Measurements from ENCODE around the gene NET1.
"Not testable (repeated sequence)": the region's sequence is repeated elsewhere in the genome, so short reads cannot be mapped to it uniquely, and the experiment has no call there.

The NET1 gene

DNA sequence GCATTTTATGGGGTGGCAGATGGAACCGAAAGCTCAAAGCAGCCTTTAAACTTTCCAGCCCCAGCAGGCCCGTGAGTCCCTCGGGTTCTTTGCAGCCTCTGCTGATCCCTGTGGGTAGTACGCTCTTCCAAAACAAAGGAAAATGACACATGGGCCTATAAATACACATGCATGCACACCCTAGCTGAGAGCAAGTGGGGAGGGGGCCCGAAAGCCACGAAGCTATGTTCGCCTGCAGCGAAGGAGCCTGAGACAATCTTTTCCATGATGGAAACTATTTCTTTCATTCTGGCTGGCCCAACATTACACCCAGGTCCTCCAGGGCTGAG is 54.8 kb downstream of the NET1 start:
- DNase-seq, result no peak

DNA sequence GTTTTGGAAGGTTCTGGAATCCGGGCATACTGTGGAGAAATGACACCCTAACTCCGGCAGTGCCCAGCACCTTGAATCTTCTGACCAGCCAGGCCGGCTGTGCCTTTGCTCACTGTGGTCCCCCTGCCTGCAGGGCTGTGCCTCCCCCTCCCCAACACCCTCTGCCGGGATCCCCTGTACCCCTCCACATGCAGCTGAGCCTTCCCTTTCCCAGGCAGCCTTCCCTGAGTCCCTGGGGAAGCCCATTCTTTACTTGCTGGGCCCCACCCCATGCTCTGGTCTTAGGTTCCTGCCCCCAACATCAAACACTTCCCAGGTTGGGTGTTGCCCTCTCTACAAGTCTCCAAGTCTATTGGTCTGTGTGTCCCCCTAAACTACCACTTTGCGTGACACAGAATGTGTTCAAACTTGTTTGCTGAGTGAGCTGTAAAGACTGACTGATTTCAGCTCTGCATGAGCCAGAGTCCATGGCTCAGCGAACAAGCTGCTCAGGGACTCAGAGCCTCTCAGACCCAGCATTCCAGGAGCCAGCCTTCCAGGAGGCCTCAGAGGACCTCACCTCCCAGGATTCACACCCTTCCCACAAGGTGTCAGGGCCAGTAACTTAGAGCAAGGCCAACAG is 55.4 kb downstream of the NET1 start:
- DNase-seq, result no peak

DNA sequence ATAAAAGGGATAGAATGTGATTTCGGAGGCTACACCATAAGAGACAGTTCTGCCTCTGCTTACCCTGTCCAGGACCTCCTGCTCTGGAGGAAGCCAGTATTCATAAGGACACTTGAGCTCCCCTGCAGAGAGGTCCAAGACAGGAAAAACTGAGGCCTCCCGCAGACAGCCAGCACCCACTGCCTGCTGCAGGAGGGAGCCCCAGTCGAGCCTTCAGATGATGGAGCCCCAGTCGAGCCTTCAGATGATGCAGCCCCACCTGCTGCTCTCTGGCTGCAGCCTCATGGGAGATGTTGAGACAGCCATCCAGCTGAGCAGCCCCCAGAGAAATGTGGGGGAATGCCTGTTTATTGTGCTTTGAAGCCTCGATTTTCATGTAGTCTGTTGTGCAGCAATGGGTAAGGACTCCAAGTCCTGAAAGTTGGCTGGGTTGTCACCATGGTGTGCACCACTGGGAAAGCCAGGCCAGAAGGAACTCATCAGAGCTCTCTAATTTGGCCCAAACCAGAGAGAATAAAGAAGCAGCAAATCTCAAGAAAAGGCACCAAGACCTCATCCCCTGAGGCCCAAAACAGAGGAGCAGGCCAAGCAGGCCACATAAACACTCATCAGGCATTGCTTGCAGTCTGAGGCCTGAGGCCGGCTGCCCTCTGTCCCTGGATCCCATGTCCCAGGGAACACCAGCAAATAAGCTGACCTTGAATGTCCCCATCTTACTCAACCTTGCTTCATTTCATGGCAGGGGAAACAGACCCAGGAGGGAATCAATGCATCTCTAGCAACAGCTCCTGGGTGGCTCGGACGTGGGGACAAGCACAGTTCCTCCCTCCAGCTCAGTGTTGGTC is 56.1 kb downstream of the NET1 start:
- no peak for DNase-seq

DNA sequence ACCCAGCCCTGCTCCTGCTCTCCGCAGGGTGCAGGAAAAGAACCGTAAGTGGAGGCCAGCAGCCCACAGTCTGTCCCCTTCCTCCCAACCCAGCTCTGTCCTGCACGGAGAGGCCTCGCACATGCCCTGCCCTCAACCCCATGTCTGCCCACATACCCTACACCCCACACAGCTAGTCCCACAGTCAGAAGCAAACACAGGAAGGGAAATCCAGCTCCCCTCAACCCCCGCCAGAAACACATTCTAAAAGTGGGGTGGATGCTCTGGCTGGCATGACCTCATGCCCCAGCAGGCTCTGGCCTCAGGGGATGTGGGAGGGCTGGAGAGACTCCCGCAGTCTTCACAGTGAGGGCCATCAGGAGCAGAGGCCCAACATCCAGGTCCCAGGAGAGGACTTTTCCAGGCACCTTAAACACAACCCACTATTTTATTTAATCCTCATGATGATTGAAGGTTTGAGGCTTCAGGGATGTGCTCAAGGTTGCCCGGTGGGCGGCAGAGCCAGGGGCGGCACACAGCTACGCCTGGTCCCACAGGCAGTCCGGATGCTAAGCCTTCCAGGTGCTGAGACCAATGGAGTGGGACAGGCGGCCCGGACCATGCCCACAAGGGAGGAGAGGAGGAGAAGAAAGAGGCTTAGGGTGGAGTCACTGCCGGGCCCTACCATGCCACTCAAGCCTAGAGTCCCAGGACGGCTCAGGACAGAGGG is 57.1 kb downstream of the NET1 start:
- no peak for DNase-seq

DNA sequence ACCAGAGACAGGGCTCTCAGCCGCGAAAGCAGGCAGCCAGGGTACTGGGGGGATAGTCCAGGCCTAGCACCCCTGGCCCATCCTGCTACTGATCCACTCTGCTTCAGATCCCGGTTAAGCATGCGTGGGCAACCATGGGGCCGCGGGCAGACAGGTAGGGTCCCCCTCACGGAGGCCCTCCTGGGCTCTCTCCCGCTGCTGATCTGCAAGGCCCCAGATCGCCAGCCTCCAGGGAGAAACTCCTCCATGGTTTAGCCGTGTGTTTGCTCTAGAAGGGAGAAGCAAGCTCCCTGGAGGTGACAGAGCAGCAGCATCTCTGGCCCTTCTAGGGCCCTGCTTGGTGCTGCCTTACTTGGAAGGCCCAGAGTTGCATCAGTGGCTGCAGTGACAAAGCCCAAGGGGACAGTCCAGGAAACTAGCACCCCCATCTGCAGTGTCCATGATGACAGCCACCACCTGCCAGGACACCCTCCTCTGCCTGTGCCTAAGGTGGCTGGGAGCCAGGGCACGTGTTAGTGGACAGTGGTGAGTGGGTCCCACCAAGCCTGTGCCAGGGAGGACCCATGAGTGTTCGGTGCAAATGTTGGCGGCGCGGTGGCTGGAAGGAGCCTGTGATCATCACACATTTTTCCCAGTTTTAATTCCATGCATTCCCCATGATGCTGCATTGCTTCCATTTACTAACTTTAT is 57.9 kb downstream of the NET1 start:
- DNase-seq, result no peak

DNA sequence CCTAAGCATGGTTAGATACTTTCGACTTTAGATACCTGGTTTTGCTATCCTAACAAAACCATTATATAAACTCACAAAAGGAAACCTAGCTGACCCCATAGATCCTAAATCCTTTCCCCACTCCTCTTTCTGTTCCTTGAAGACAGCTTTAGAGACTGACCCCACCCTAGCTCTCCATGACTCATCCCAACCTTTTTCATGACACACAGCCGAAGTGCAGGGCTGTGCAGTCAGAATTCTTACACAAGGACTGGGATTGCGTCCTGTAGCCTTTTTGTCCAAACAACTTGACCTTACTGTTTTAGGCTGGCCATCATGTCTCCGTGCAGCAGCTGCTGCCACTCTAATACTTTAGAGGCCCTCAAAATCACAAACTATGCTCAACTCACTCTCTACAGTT is 62.3 kb downstream of the NET1 start:
- DNase-seq, result not testable (repeated sequence)

DNA sequence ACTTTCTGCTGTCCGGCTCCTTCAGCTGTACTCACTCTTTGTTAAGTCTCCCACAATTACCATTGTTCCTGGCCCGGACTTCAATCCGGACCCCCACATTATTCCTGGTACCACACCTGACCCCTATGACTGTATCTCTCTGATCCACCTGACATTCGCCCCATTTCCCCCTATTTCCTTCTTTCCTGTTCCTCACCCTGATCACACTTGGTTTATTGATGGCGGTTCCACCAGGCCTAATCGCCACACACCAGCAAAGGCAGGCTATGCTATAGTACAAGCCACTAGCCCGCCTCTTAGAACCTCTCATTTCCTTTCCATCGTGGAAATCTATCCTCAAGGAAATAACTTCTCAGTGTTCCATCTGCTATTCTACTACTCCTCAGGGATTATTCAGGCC is 62.7 kb downstream of the NET1 start:
- not testable (repeated sequence) for DNase-seq

DNA sequence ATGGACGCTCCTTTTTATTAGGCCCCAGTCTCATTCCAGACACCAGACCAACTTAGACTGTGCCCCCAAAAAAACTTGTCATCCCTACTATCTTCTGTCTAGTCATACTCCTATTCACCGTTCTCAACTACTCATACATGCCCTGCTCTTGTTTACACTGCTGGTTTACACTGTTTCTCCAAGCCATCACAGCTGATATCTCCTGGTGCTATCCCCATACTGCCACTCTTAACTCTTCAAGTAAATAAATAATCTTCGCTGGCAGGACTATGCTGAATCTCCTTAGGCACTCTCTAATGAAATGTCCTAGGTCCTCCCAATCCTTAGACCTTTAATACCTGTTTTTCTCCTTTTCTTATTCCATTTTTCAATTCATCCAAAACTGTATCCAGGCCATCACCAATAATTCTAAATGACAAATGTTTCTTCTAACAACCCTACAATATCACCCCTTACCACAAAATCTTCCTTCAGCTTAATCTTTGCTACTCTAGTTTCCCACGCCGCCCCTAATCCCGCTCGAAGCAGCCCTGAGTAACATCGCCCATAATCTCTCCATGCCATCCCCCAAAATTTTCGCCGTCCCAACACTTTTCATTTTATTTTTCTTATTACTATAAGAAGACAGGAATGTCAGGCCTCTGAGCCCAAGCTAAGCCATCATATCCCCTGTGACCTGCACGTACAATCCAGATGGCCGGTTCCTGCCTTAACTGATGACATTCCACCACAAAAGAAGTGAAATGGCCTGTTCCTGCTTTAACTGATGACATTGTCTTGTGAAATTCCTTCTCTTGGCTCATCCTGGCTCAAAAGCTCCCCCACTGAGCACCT is 63.8 kb downstream of the NET1 start:
- DNase-seq, result not testable (repeated sequence)

DNA sequence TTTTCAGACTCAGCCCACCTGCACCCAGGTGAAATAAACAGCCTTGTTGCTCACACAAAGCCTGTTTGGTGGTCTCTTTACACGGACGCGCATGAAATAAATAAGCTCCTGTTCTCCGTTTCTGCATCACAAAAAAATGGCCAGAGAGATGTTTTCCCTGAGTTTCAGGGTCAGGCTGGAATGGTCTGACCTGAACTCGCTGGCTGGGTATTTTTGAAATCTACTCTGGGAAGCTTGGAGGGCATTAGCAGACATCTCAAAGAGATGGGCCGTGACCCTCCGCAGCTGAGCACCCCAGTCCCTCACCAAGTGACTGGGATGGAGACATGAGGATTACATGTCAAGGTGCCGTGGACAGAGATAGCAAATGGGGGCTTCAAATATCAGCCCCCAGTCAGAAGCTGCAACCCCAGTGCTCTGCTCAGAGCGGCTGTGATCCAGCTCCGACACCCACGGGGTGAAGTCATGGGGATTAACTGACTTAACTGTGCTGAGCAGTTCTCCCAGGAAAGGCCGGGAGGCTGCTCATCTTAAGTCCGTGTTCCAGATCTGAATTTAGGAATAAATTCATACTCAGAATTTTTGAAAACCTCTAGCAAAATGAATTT is 64.7 kb downstream of the NET1 start:
- DNase-seq, result no peak

DNA sequence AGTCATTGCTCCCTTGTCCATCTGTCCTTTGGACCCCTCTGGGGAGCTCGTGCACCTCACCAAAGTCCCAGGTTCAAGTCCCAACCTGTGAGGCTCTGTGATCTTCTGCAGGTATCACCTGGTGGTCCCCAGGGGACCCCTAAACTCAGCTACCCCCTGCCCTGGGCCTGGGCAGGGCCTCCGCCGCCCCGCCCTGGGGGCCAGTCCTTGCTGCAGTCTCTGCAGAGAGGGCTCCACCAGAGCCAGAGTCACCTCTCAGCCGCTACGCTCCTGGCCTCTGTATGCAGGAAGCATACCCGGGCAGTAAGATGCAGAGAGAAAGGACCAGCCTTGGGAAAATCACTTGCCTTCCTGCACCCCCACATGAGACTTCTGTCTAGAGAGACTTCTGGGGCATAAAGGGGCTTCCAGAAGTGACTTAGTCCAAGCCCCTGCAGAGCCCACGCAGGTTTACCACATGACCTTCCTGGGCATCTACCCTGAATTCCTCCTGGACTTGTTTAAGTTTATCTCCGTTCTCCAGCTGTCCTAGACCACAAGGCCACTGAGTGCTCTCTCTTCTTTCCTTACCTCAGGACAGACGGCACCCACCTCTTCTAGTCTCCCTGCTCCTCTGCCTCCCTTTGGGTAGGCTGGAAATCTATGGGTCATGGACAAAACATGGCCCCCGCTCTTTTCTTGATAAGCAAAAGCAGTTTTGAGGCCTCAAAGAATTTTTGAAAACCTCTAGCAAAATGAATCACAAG is 65.8 kb downstream of the NET1 start:
- DNase-seq, result no peak

DNA sequence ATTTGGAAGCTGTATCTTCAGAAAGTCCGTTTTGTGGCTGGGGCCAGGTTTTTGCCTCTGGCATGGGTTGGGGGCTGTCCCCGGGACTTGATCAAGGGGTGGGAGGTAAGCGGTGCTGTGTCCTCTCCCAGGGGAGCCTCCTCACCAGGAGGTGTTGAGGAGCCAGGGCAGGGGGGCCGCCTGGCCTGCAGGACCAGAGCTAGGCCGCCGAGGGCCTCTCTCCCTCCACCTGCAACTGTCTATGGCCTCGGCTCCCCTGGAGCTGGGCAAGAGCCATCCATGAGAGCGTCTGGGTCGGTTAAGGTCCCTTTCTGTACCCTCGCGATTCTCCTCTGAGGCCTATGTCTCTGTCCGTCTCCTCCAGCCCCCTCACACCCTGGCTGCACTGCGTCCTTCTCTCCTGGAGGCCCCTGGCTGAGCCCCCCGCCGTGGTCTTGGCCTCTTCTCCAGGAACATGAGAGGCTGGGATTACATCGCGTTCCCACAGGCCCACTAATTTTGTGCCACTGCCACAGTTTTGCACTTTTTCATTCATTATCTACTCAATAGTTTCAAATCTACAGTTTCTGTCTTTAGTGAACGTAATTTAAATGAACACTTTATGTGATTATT is 66.4 kb downstream of the NET1 start:
- DNase-seq, result no peak

DNA sequence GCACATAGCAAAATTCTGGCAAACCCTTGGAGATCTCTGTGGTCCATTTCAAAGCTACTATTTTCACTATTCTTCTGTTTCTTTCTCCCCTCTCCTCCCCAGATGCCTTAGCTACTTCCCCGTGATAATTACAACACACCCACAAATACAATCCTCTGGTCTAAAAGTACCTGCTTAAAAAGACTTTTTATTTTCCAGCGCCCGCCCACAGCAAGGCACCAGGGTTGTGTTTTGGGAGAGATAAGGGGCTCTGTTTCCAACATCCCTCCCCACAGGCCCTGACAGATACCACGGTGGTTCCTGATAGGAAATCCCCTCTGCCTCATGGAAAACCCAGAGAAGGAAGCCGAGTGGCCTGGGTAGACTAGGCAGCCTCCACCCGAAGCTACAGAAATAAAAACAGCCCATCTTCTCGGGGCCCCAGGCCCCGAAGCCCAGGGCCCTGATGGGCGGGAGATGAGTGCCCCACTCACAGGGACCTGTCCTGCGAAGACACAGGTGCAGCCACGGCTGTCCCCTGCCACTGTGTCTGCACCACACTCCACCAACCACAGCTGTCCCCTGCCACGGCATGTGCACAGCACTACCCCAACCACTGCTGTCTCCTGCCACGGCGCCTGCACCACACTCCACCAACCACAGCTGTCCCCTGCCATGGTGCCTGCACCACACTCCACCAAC is 67.3 kb downstream of the NET1 start:
- no peak for DNase-seq

DNA sequence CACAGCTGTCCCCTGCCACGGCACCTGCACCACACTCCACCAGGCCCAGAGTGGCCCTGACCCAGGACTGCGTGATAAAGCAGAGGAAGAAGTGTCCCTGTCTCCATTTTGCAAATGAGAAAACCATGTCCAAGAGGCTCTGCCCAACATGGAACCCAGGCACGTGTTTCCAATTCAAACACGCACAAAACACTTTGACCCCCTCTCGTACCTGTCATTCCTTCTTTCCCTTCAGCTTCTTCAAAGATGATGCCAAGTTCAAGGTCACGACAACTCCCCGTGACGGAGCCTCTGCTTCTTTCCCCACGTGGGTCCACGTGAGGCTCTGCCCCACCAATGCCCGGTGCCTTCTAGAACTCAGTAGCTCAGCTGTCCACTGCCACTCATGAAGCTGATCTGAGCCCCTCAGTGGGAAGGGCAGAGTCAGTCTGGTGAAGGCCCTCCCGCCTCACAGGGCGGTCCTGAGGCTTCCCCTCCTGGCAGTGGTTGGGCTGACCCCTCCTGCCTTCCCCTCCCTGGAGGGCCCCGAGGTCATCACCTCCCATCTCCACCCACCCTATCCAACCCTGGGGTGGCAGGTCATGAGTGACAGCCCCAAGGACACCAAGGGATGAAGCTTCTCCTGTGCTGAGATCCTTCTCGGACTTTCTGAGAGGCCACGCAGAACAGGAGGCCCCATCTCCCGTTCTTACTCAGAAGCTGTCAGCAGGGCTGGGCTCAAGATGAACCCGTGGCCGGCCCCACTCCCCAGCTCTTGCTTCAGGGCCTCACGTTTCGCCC is 68.0 kb downstream of the NET1 start:
- no peak for DNase-seq

DNA sequence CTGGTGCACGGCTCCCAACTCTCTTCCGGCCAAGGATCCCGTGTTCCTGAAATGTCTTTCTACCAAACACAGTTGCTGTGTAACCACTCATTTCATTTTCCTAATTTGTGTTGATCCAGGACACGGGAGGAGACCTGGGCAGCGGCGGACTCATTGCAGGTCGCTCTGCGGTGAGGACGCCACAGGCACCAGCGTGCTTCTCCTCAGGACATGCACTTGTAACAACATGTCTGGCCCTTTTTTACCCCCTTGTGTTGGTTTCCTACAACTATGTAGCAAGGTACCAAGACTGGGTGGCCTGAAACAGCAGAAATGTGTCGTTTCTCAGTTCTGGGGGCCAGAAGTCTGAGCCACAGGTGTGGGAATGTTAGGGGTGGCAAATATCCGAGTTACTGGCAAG is 68.8 kb downstream of the NET1 start:
- no peak for DNase-seq

DNA sequence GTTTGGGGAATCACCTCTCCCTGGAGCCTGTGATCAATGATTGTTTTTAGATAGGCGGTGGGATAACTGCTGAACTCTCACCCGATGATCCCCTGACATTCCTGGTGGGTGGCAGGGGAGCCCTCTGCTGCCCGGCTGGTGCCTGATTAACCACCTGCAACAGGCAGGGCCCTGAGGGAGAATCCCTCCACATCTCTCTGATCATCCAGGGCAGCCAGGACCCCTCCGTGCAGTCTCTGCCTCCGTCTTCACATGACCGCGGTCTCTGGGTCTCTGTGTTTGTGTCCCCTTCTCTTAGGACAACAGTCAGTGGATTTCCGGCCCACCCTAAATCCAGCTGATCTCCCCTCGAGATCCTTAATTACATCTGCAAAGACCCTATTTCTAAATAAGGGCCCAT is 69.7 kb downstream of the NET1 start:
- DNase-seq, result no peak

DNA sequence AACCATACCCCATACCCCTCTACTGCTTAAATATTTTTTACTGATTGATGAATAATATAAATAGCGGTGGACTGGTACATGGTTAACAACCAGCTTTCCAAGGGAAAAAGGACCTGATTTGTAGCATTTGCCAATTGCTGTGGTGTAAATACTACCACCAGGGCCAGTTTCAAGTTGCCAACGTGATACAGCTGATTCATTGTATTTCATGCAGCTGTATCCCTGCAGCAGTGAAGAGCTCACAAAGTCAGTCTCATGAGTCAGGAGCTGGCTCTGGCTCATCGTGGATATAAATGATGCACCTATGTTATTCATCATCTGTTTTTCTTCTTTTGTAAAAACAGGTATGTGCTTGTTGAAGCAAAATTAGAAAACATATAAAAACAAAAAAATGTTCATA is 71.8 kb downstream of the NET1 start:
- DNase-seq, result no peak

DNA sequence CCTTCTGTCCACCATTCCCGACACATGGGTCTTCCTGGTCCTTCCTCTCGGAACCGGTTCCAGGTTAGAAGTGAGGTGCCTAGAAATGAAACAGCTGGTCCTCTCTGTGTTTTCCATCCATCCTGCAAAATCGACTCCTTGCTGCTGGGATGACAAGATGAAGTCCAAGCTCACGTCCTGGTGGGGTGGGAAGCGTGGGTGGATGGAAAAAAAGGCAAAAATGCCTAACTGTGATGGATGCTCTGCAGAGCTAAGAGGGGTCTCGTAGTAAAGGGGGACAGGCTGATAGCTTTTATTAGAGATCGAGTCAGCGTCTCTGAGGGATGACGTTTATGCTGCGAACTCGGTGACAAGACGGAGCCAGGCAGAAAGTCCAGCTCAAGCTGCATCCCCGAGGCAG is 72.9 kb downstream of the NET1 start:
- DNase-seq, result no peak

DNA sequence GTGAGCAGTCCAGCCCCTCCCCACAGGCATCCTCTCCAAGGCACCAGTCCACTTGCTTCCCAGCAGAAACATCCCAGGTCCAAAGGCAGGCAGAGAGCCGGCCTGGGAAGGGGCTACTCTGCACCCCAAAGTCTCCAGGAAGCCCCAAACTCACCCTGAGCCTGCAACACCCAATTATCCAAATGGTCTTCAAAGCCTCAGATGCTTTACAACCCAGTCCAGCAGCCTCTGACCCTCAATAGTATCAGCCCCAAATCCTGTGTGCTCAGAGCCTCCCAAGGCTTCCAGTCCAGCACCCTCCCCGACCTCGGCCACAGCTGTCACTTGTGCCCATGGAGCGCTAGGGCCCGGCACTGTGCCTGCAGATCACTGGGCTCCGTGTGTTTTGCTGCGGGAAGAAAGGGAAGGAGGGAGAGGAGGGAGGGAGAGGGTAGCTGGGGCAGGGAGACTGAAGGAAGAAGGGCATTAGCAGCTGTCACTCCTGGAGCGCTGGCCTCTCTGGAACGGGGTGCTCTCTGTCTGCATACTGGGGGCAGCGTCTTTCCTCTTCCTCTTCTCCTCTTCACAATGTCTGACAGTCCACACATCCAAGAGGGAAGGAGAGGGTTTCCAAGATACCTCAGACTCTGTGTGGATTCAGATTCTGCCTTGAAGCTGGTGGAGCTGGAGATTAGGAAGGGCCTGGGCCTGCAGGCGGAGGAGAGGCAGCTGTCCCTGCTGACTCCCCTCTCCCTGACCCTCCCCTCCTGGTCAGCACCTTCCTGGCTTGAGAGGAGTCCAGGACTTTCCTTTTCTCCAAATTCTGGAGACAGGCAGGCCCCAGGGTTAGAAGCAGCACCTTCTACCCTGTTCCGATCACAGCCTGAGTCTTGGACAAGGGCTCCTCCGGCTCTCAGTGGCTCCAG is 73.8 kb downstream of the NET1 start:
- no peak for DNase-seq

DNA sequence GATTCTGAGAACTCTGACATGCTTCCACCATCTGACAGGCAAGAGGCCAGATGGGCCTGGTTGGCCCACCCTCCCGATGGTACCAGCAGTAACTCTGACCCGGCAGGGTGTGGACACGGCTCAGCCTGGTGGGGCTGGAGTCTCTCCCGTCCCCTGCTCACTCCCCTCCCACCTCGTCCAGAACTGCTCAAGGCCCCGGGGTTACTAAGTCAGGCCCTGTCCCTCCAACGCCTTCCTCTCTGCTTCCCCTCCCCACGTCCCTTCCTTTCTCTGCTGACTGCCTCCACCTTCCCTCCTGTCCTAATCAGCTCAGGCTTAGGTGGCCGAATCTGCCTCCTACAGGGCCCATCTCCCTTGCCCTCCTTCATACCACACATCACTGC is 74.5 kb downstream of the NET1 start:
- DNase-seq, result no peak
